ENCODE measurements around the gene RSPH1. TPM values are rescaled to one million over a fixed set of nuclear protein-coding genes. Genes with fewer than 3 reads are reported as not detected.

The RSPH1 gene
- polyA plus RNA-seq, 1 of the 3 experiments (the other 2 are of a cell fraction): 0.97 TPM

GRCh38 chr21:42531771-42532170 lies 35.7 kb upstream of the RSPH1 start:
- TF ChIP-seq EZH2phosphoT487 (IDR thresholded peaks at IDR 0.05; ENCODE audit: borderline replicate concordance, low read depth): no peak
- no peak for TF ChIP-seq RAD21 (IDR thresholded peaks at IDR 0.05; ENCODE audit: low read length)
- no peak for TF ChIP-seq RXRA (IDR thresholded peaks at IDR 0.05; ENCODE audit: borderline replicate concordance, low read depth)
- no peak for TF ChIP-seq FOXJ3 (CRISPR knock-in tag; IDR thresholded peaks at IDR 0.05)
- no peak for TF ChIP-seq ELF1 (IDR thresholded peaks at IDR 0.05)
- no peak for TF ChIP-seq MAX (IDR thresholded peaks at IDR 0.05; ENCODE audit: low read depth)
- TF ChIP-seq RFX5 (IDR thresholded peaks at IDR 0.05; ENCODE audit: low read length): no peak
- TF ChIP-seq FOSL2 (IDR thresholded peaks at IDR 0.05; ENCODE audit: borderline replicate concordance, low read depth): no peak
- TF ChIP-seq MXI1 (IDR thresholded peaks at IDR 0.05; ENCODE audit: low read depth, low read length): no peak
- no peak for TF ChIP-seq GABPA (IDR thresholded peaks at IDR 0.05; ENCODE audit: low read depth)
- TF ChIP-seq NRF1 (IDR thresholded peaks at IDR 0.05; ENCODE audit: low read depth, low read length): no peak
- no peak for TF ChIP-seq REST (IDR thresholded peaks at IDR 0.05; ENCODE audit: low read depth, low read length)
- TF ChIP-seq YY1 (IDR thresholded peaks at IDR 0.05; ENCODE audit: low read depth): no peak
- no peak for TF ChIP-seq ZBTB33 (IDR thresholded peaks at IDR 0.05; ENCODE audit: borderline replicate concordance, low read depth)
- no peak for TF ChIP-seq USF1 (IDR thresholded peaks at IDR 0.05; ENCODE audit: borderline replicate concordance, low read depth)
- no peak for TF ChIP-seq TCF12 (IDR thresholded peaks at IDR 0.05)
- TF ChIP-seq MEF2A (IDR thresholded peaks at IDR 0.05; ENCODE audit: borderline replicate concordance, low read depth): no peak
- no peak for TF ChIP-seq POLR2AphosphoS5 (IDR thresholded peaks at IDR 0.05; ENCODE audit: low read depth, low read length)
- no peak for TF ChIP-seq PBX3 (IDR thresholded peaks at IDR 0.05)
- CTCF ChIA-PET: interaction anchor here (0.9 to 2.2 kb wide), 5 partner anchors 9 to 62 kb away, joined by 3 to 6 read pairs (median 4); no protein-coding TSS in a partner anchor

More at GRCh38 chr21:42531771-42532170, 35.7 kb upstream of the RSPH1 start:
- H3K79me2 ChIP-seq (ENCODE audit: insufficient read depth): no peaks in the 10 kb centered on the region
- H3K36me3 ChIP-seq (replicated peaks in 1 of 2; ENCODE audit: control insufficient read depth in 1 of 2, insufficient read depth in 2 of 2, low read length in 1 of 2): no peaks in the 10 kb centered on the region
- no peaks in the 10 kb centered on the region for H3F3A ChIP-seq (replicated peaks; ENCODE audit: insufficient read depth)
- no peaks in the 10 kb centered on the region for H3K27me3 ChIP-seq (ENCODE audit: insufficient read depth)
- peaks cover 0 to 17% of the 10 kb centered on the region in 2 experiments; a peak in 1 of 4 replicates for H3K4me1 ChIP-seq (ENCODE audit: control insufficient read depth in 1 of 2, insufficient read depth in 2 of 2, low read depth in 1 of 2, low read length in 1 of 2)
- H3K9me3 ChIP-seq: no peaks in the 10 kb centered on the region
- WGBS (ENCODE audit: low lambda C conversion rate): 88% methylated on average over 8 of the region's 8 CpGs
- H3K27ac ChIP-seq (ENCODE audit: low read depth in 2 of 2, low read length in 1 of 2): no peak overlapping the region
- no peaks in the 10 kb centered on the region for H4K20me1 ChIP-seq (ENCODE audit: insufficient read depth)
- POLR2A ChIA-PET: no interaction called here
- DNase-seq: no peak
- no peak overlapping the region for H3K4me3 ChIP-seq (ENCODE audit: low read depth in 2 of 2, low read length in 1 of 2)
- no peak overlapping the region for H3K9ac ChIP-seq
- no peak overlapping the region for H3K4me2 ChIP-seq
- no peaks in the 10 kb centered on the region for H3K9me2 ChIP-seq
- no peak overlapping the region for H2AFZ ChIP-seq (ENCODE audit: low read depth)
